Mononuclear cell (primary cell): ENCODE results near the gene TMED10. TPM values are rescaled to one million over a fixed set of nuclear protein-coding genes. Genes with fewer than 3 reads are reported as not detected.

Source experiments
- H3K27me3 ChIP-seq: 2 replicates; pipeline ENCODE4 v1.6.0; 2011; ENCODE audit warnings: low read length, control low read depth; ENCODE audit not compliant: insufficient read depth
- H3K4me1 ChIP-seq: 2 replicates; pipeline ENCODE4 v1.5.1; 2011; ENCODE audit warnings: mild to moderate bottlenecking, low read length, control low read depth; ENCODE audit not compliant: insufficient read depth
- H3K4me3 ChIP-seq: 2 replicates; pipeline ENCODE4 v1.5.1; 2011; ENCODE audit warnings: mild to moderate bottlenecking, low read length, moderate library complexity
- H3K9me3 ChIP-seq: 2 replicates; pipeline ENCODE4 v1.5.1; 2011; ENCODE audit warnings: low read depth, mild to moderate bottlenecking, control low read depth, low read length
- total RNA-seq: library from RNA; depleted of rRNA; stranded (reverse); fragments of >200 nt; gene quantifications from one replicate; pipeline ENCODE4 v1.2.3, GENCODE V29; 2012

The TMED10 gene
- total RNA-seq, 1 donor, result 180 TPM

GRCh38 chr14:75109877-75110276, 66.5 kb downstream of the TMED10 start:
- Histone ChIP-seq H3K27me3 (no peaks in the 10 kb centered on the region), H3K4me1 (no peaks in the 10 kb centered on the region), H3K4me3 (no peak overlapping the region), H3K9me3 (no peaks in the 10 kb centered on the region)

- Histone ChIP-seq H3K4me1 (no peaks in the 10 kb centered on the region), H3K9me3 (no peaks in the 10 kb centered on the region), H3K4me3 (no peak overlapping the region), H3K27me3 (no peaks in the 10 kb centered on the region)
Observed at GRCh38 chr14:75107186-75107585, 69.2 kb downstream of the TMED10 start.

- no peak overlapping the region for H3K4me3 ChIP-seq
- H3K4me1 ChIP-seq, result no peaks in the 10 kb centered on the region
- no peaks in the 10 kb centered on the region for H3K27me3 ChIP-seq
- no peaks in the 10 kb centered on the region for H3K9me3 ChIP-seq
Observed at GRCh38 chr14:75101491-75101890, 74.9 kb downstream of the TMED10 start.

- Histone ChIP-seq H3K4me1 (no peaks in the 10 kb centered on the region), H3K9me3 (no peaks in the 10 kb centered on the region), H3K4me3 (no peak overlapping the region), H3K27me3 (no peaks in the 10 kb centered on the region)
Observed at GRCh38 chr14:75098682-75099081, 77.7 kb downstream of the TMED10 start.

- Histone ChIP-seq H3K27me3 (no peaks in the 10 kb centered on the region), H3K9me3 (no peaks in the 10 kb centered on the region), H3K4me1 (no peaks in the 10 kb centered on the region), H3K4me3 (no peak overlapping the region)
Observed at GRCh38 chr14:75098212-75098611, 78.2 kb downstream of the TMED10 start.

GRCh38 chr14:75096959-75097358, 79.5 kb downstream of the TMED10 start:
- no peaks in the 10 kb centered on the region for H3K27me3 ChIP-seq
- no peaks in the 10 kb centered on the region for H3K9me3 ChIP-seq
- no peaks in the 10 kb centered on the region for H3K4me1 ChIP-seq

GRCh38 chr14:75095690-75096089, 80.7 kb downstream of the TMED10 start:
- H3K27me3 ChIP-seq, result no peaks in the 10 kb centered on the region
- no peak overlapping the region for H3K4me3 ChIP-seq
- H3K9me3 ChIP-seq, result no peaks in the 10 kb centered on the region
- H3K4me1 ChIP-seq, result no peaks in the 10 kb centered on the region

More at GRCh38 chr14:75096959-75097358, 79.5 kb downstream of the TMED10 start:
- H3K4me3 ChIP-seq, result no peak overlapping the region

GRCh38 chr14:75094896-75095295, 81.5 kb downstream of the TMED10 start:
- no peak overlapping the region for H3K4me3 ChIP-seq
- no peaks in the 10 kb centered on the region for H3K4me1 ChIP-seq
- no peaks in the 10 kb centered on the region for H3K27me3 ChIP-seq
- no peaks in the 10 kb centered on the region for H3K9me3 ChIP-seq

- no peak overlapping the region for H3K4me3 ChIP-seq
- H3K9me3 ChIP-seq, result no peaks in the 10 kb centered on the region
- H3K4me1 ChIP-seq, result no peaks in the 10 kb centered on the region
- no peaks in the 10 kb centered on the region for H3K27me3 ChIP-seq
Observed at GRCh38 chr14:75092698-75093097, 83.7 kb downstream of the TMED10 start.

- H3K4me3 ChIP-seq, result no peak overlapping the region
- H3K4me1 ChIP-seq, result no peaks in the 10 kb centered on the region
- no peaks in the 10 kb centered on the region for H3K9me3 ChIP-seq
- no peaks in the 10 kb centered on the region for H3K27me3 ChIP-seq
Observed at GRCh38 chr14:75091251-75091650, 85.2 kb downstream of the TMED10 start.

- no peak overlapping the region for H3K4me3 ChIP-seq
- no peaks in the 10 kb centered on the region for H3K27me3 ChIP-seq
- no peaks in the 10 kb centered on the region for H3K4me1 ChIP-seq
- no peaks in the 10 kb centered on the region for H3K9me3 ChIP-seq
Observed at GRCh38 chr14:75090353-75090752, 86.1 kb downstream of the TMED10 start.

- H3K4me3 ChIP-seq, result no peak overlapping the region
- no peaks in the 10 kb centered on the region for H3K9me3 ChIP-seq
- H3K4me1 ChIP-seq, result no peaks in the 10 kb centered on the region
- no peaks in the 10 kb centered on the region for H3K27me3 ChIP-seq
Observed at GRCh38 chr14:75088566-75089373, 87.6 kb downstream of the TMED10 start.

- Histone ChIP-seq H3K4me3 (no peak overlapping the region), H3K4me1 (no peaks in the 10 kb centered on the region), H3K27me3 (no peaks in the 10 kb centered on the region), H3K9me3 (no peaks in the 10 kb centered on the region)
Observed at GRCh38 chr14:75088153-75088552, 88.3 kb downstream of the TMED10 start.

- no peaks in the 10 kb centered on the region for H3K4me1 ChIP-seq
- no peak overlapping the region for H3K4me3 ChIP-seq
- no peaks in the 10 kb centered on the region for H3K9me3 ChIP-seq
- no peaks in the 10 kb centered on the region for H3K27me3 ChIP-seq
Observed at GRCh38 chr14:75084513-75084912, 91.9 kb downstream of the TMED10 start.

GRCh38 chr14:75083271-75083670, 93.1 kb downstream of the TMED10 start:
- Histone ChIP-seq H3K9me3 (no peaks in the 10 kb centered on the region), H3K4me1 (no peaks in the 10 kb centered on the region), H3K27me3 (no peaks in the 10 kb centered on the region), H3K4me3 (no peak overlapping the region)

- H3K27me3 ChIP-seq, result no peaks in the 10 kb centered on the region
- H3K4me3 ChIP-seq, result no peak overlapping the region
- H3K9me3 ChIP-seq, result no peaks in the 10 kb centered on the region
- H3K4me1 ChIP-seq, result no peaks in the 10 kb centered on the region
Observed at GRCh38 chr14:75081660-75082229, 94.7 kb downstream of the TMED10 start.
